ENCODE results near the gene ZBTB32.

DNA sequence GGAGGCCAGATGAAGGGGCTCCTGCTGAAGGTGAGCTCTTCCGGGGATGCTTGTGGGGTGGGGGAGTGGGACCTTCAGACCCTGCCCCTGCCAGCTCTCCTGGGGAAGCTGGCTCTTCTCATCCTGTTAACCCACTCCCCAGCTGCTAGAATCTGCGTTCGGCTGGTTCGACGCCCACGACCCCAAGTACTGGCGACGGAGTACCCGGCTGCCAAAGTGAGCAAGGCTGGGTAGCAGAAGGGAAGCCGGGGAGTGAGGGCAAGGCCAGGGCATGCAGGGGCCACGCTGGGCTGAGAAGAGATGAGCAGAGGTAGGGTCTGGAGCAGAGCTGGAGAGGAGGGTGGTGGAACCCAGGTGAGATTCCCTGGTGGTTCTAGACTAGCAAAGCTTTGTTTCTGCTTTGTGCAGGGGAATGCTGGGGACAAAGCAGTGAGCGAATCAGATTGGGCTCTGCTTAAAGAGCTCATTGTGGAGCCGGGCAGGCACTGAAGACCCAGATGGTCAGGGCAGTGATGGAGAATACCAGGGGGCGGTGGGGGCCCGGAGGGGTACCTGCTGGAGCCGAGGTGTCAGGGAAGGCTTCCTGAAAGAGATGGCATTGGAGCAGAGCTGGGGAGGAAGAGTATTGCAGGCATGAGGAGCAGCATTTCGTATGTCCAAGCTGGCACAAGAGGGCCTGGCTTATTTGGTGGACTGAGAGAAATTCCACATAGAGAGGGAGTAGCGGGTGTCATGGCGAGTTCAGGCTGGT is 23.8 kb downstream of the ZBTB32 start:
- TF ChIP-seq, protein P1, sequence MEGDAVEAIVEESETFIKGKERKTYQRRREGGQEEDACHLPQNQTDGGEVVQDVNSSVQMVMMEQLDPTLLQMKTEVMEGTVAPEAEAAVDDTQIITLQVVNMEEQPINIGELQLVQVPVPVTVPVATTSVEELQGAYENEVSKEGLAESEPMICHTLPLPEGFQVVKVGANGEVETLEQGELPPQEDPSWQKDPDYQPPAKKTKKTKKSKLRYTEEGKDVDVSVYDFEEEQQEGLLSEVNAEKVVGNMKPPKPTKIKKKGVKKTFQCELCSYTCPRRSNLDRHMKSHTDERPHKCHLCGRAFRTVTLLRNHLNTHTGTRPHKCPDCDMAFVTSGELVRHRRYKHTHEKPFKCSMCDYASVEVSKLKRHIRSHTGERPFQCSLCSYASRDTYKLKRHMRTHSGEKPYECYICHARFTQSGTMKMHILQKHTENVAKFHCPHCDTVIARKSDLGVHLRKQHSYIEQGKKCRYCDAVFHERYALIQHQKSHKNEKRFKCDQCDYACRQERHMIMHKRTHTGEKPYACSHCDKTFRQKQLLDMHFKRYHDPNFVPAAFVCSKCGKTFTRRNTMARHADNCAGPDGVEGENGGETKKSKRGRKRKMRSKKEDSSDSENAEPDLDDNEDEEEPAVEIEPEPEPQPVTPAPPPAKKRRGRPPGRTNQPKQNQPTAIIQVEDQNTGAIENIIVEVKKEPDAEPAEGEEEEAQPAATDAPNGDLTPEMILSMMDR (IDR thresholded peaks at IDR 0.05), result no peak
- no peak for TF ChIP-seq POLR2A (IDR thresholded peaks at IDR 0.05)
- TF ChIP-seq POLR2AphosphoS5 (IDR thresholded peaks at IDR 0.05), result no peak

Data from breast epithelium (tissue), 3 donors.